ENCODE measurements around the gene YKT6. TPM values are rescaled to one million over a fixed set of nuclear protein-coding genes. Genes with fewer than 3 reads are reported as not detected.

The YKT6 gene
- total and polyA plus RNA-seq, 2 donors: 25.3 to 58.0 TPM

GRCh38 chr7:44221231-44221791, 20.5 kb downstream of the YKT6 start:
- no peaks in the 10 kb centered on the region for H3K4me1 ChIP-seq (ENCODE audit: insufficient read depth)
- WGBS: 47% methylated on average over 30 of the region's 30 CpGs
- no peak for DNase-seq (ENCODE audit: extremely low spot score)
- no peak overlapping the region for H3K4me3 ChIP-seq (ENCODE audit: low read depth, low read length)
- H3K36me3 ChIP-seq (ENCODE audit: insufficient read depth): no peaks in the 10 kb centered on the region
- no peak overlapping the region for H3K27ac ChIP-seq (ENCODE audit: low read depth)

- Histone ChIP-seq H3K36me3 (ENCODE audit: insufficient read depth) (no peaks in the 10 kb centered on the region), H3K4me1 (ENCODE audit: insufficient read depth) (no peaks in the 10 kb centered on the region), H3K4me3 (ENCODE audit: low read depth, low read length) (no peak overlapping the region), H3K27ac (ENCODE audit: low read depth) (no peak overlapping the region)
- no peak for DNase-seq (ENCODE audit: extremely low spot score)
- 78% methylated on average over 11 of the region's 11 CpGs for WGBS
Observed at GRCh38 chr7:44222074-44222473, 21.3 kb downstream of the YKT6 start.

GRCh38 chr7:44222776-44223261, 22.0 kb downstream of the YKT6 start:
- H3K36me3 ChIP-seq (ENCODE audit: insufficient read depth): no peaks in the 10 kb centered on the region
- no peak overlapping the region for H3K27ac ChIP-seq (ENCODE audit: low read depth)
- no peaks in the 10 kb centered on the region for H3K4me1 ChIP-seq (ENCODE audit: insufficient read depth)
- no peak overlapping the region for H3K4me3 ChIP-seq (ENCODE audit: low read depth, low read length)
- WGBS: 90% methylated on average over 11 of the region's 11 CpGs
- no peak for DNase-seq (ENCODE audit: extremely low spot score)

- no peak overlapping the region for H3K27ac ChIP-seq (ENCODE audit: low read depth)
- H3K36me3 ChIP-seq (ENCODE audit: insufficient read depth): no peaks in the 10 kb centered on the region
- WGBS: 62% methylated on average over 5 of the region's 5 CpGs
- DNase-seq (ENCODE audit: extremely low spot score): no peak
- H3K4me1 ChIP-seq (ENCODE audit: insufficient read depth): no peaks in the 10 kb centered on the region
- H3K4me3 ChIP-seq (ENCODE audit: low read depth, low read length): no peak overlapping the region
Observed at GRCh38 chr7:44223362-44224079, 22.7 kb downstream of the YKT6 start.

- no peak overlapping the region for H3K4me3 ChIP-seq (ENCODE audit: low read depth, low read length)
Observed at GRCh38 chr7:44224080-44224973, 23.5 kb downstream of the YKT6 start.

GRCh38 chr7:44224974-44225565, 24.3 kb downstream of the YKT6 start:
- Histone ChIP-seq H3K4me3 (ENCODE audit: low read depth, low read length) (no peak overlapping the region), H3K36me3 (ENCODE audit: insufficient read depth) (no peaks in the 10 kb centered on the region), H3K27ac (ENCODE audit: low read depth) (no peak overlapping the region), H3K4me1 (ENCODE audit: insufficient read depth) (no peaks in the 10 kb centered on the region)
- WGBS: 70% methylated on average over 10 of the region's 10 CpGs
- no peak for DNase-seq (ENCODE audit: extremely low spot score)

More at GRCh38 chr7:44224080-44224973, 23.5 kb downstream of the YKT6 start:
- no peak for DNase-seq (ENCODE audit: extremely low spot score)
- WGBS: 60% methylated on average over 18 of the region's 18 CpGs
- Histone ChIP-seq H3K4me1 (ENCODE audit: insufficient read depth) (no peaks in the 10 kb centered on the region), H3K27ac (ENCODE audit: low read depth) (no peak overlapping the region), H3K36me3 (ENCODE audit: insufficient read depth) (no peaks in the 10 kb centered on the region)

- Histone ChIP-seq H3K4me3 (ENCODE audit: low read depth, low read length) (no peak overlapping the region), H3K4me1 (ENCODE audit: insufficient read depth) (no peaks in the 10 kb centered on the region), H3K27ac (ENCODE audit: low read depth) (no peak overlapping the region), H3K36me3 (ENCODE audit: insufficient read depth) (no peaks in the 10 kb centered on the region)
- WGBS: 58% methylated on average over 26 of the region's 26 CpGs
- DNase-seq (ENCODE audit: extremely low spot score): no peak
Observed at GRCh38 chr7:44225566-44226395, 25.0 kb downstream of the YKT6 start.

- H3K4me1 ChIP-seq (ENCODE audit: insufficient read depth): no peaks in the 10 kb centered on the region
- no peaks in the 10 kb centered on the region for H3K36me3 ChIP-seq (ENCODE audit: insufficient read depth)
- WGBS: 32% methylated on average over 17 of the region's 17 CpGs
- DNase-seq (ENCODE audit: extremely low spot score): no peak
- H3K27ac ChIP-seq (ENCODE audit: low read depth): no peak overlapping the region
- no peak overlapping the region for H3K4me3 ChIP-seq (ENCODE audit: low read depth, low read length)
Observed at GRCh38 chr7:44226396-44226753, 25.6 kb downstream of the YKT6 start.

GRCh38 chr7:44227911-44228310, 27.1 kb downstream of the YKT6 start:
- Histone ChIP-seq H3K27ac (ENCODE audit: low read depth) (no peak overlapping the region), H3K36me3 (ENCODE audit: insufficient read depth) (no peaks in the 10 kb centered on the region), H3K4me1 (ENCODE audit: insufficient read depth) (no peaks in the 10 kb centered on the region), H3K4me3 (ENCODE audit: low read depth, low read length) (no peak overlapping the region)
- WGBS: 75% methylated on average over 14 of the region's 14 CpGs
- no peak for DNase-seq (ENCODE audit: extremely low spot score)

GRCh38 chr7:44228571-44229350, 28.0 kb downstream of the YKT6 start:
- Histone ChIP-seq H3K4me1 (ENCODE audit: insufficient read depth) (no peaks in the 10 kb centered on the region), H3K27ac (ENCODE audit: low read depth) (no peak overlapping the region), H3K4me3 (ENCODE audit: low read depth, low read length) (no peak overlapping the region), H3K36me3 (ENCODE audit: insufficient read depth) (no peaks in the 10 kb centered on the region)
- WGBS: 79% methylated on average over 29 of the region's 29 CpGs
- no peak for DNase-seq (ENCODE audit: extremely low spot score)

GRCh38 chr7:44229546-44230105, 28.8 kb downstream of the YKT6 start:
- H3K4me1 ChIP-seq (ENCODE audit: insufficient read depth): no peaks in the 10 kb centered on the region
- H3K36me3 ChIP-seq (ENCODE audit: insufficient read depth): no peaks in the 10 kb centered on the region
- no peak for DNase-seq (ENCODE audit: extremely low spot score)
- H3K4me3 ChIP-seq (ENCODE audit: low read depth, low read length): no peak overlapping the region
- WGBS: 77% methylated on average over 11 of the region's 11 CpGs
- no peak overlapping the region for H3K27ac ChIP-seq (ENCODE audit: low read depth)

GRCh38 chr7:44230286-44230685, 29.5 kb downstream of the YKT6 start:
- Histone ChIP-seq H3K4me1 (ENCODE audit: insufficient read depth) (no peaks in the 10 kb centered on the region), H3K4me3 (ENCODE audit: low read depth, low read length) (no peak overlapping the region), H3K36me3 (ENCODE audit: insufficient read depth) (no peaks in the 10 kb centered on the region), H3K27ac (ENCODE audit: low read depth) (no peak overlapping the region)
- DNase-seq (ENCODE audit: extremely low spot score): no peak
- WGBS: 80% methylated on average over 7 of the region's 7 CpGs

All from urinary bladder (tissue), 4 donors.